Measurements from ENCODE around the gene PXDC1. TPM values are rescaled to one million over a fixed set of nuclear protein-coding genes. Genes with fewer than 3 reads are reported as not detected.
A peak's percentile ranks its signal among the peaks of the same experiment; 100 is the strongest.

The PXDC1 gene
- total and polyA plus RNA-seq, 7 donors = 9.8 to 32.0 (median 22.5) TPM

DNA sequence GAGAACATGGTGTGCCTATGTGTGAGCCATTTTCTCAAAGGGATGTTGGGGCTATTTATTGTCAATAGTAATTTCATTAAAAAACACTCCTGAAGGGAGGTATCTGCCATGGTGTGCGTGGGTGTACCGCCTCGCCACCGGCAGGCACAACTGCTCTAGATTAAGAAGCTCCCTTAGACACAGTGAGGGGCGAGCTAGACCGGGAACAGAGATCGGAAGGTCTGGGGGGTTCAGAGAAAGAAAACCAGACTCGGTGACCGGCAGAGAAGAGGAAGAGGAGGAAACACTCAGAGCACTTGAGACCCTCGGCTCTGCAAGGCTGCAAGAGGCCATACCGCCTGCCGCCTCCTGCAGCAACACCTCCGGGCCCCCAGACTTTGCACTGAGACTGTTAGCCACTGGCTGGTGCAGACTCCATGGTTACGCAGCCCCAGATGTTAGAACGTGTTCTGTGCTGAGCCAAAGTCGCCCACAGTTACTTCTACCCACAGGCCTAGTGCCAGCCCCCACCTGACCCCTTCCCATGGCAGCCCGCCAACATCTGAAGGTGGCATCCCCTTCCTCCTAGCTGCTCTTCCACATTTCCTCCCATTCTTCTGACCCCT is 18.1 kb downstream of the PXDC1 start:
- Histone ChIP-seq H3K36me3 (ENCODE audit: insufficient read depth in 1 of 2, low read depth in 1 of 2) (peaks cover 6 to 55% of the 10 kb centered on the region in 2 donors), H3K4me1 (no peaks in the 10 kb centered on the region), H3K27me3 (ENCODE audit: insufficient read depth in 3 of 3, low read length in 2 of 3) (no peaks in the 10 kb centered on the region), H3K9me3 (no peaks in the 10 kb centered on the region), H3K27ac (no peak overlapping the region), H3K4me3 (no peak overlapping the region)
- intact Hi-C loops (cut with DNase I) = loop anchor here (2.0 to 10.0 kb wide), 4 partner anchors 321 to 609 kb away; no protein-coding TSS in a partner anchor
- TF ChIP-seq, protein P1, sequence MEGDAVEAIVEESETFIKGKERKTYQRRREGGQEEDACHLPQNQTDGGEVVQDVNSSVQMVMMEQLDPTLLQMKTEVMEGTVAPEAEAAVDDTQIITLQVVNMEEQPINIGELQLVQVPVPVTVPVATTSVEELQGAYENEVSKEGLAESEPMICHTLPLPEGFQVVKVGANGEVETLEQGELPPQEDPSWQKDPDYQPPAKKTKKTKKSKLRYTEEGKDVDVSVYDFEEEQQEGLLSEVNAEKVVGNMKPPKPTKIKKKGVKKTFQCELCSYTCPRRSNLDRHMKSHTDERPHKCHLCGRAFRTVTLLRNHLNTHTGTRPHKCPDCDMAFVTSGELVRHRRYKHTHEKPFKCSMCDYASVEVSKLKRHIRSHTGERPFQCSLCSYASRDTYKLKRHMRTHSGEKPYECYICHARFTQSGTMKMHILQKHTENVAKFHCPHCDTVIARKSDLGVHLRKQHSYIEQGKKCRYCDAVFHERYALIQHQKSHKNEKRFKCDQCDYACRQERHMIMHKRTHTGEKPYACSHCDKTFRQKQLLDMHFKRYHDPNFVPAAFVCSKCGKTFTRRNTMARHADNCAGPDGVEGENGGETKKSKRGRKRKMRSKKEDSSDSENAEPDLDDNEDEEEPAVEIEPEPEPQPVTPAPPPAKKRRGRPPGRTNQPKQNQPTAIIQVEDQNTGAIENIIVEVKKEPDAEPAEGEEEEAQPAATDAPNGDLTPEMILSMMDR (IDR thresholded peaks at IDR 0.05) = no peak
- WGBS, 3 donors = 89 to 92% (median 90%) methylated on average over 17 of the region's 17 CpGs
- DNase-seq = no peak
- ATAC-seq = no peak

DNA sequence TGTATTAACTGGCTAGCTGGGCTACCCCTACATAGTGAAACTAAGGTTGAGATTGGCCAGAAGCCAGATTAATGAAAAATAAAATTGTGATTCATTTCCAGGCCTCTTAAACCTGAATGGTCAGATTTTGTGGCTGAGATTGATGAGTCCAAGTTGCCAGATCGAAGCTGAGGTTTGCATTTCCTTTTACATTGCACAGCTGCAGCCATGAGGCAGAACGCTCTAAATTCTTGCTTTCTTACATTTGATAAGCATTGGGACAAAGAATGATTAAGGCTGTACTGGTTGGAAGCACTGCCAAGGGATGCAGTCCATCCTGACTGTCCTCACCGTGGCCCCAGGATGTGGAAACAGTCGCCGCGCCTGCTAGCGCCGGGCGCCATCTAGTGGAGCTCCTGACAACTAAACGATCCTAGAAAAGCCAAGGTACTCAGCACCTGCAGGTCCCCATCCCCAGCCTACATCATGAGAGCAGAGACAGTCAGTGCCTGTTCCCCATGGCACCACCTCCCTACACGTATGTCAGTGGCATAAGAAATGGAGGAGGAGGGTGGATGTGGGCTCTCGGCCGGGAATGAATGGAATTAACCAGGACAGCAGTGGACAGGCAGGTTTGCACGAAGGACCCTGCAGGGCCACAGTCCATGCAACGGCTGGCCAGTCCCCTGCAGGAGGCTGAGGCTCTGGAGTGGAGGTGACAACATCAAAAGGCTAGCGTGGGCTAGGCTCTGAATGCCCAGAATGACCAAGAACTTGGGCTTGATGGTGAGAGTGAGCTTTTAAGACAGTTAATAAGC is 19.0 kb downstream of the PXDC1 start:
- ATAC-seq (peak; percentile 85 to 94 (median 90)), DNase-seq (peak; percentile 77 to 87)
- Histone ChIP-seq H3K4me3 (no peak overlapping the region), H3K9me3 (no peaks in the 10 kb centered on the region), H3K36me3 (ENCODE audit: insufficient read depth in 1 of 2, low read depth in 1 of 2) (peaks cover 6 to 58% of the 10 kb centered on the region in 2 donors), H3K27ac (no peak overlapping the region), H3K27me3 (ENCODE audit: insufficient read depth in 3 of 3, low read length in 2 of 3) (no peaks in the 10 kb centered on the region), H3K4me1 (no peaks in the 10 kb centered on the region)
- intact Hi-C loops (cut with DNase I) = loop anchor here (1.0 to 10.0 kb wide), 6 partner anchors 276 to 608 kb away; no protein-coding TSS in a partner anchor
- TF ChIP-seq, protein P1 (IDR thresholded peaks at IDR 0.05) = peak; percentile 88
- 24 to 28% (median 26%) methylated on average over 16 of the region's 16 CpGs for WGBS, 3 donors

DNA sequence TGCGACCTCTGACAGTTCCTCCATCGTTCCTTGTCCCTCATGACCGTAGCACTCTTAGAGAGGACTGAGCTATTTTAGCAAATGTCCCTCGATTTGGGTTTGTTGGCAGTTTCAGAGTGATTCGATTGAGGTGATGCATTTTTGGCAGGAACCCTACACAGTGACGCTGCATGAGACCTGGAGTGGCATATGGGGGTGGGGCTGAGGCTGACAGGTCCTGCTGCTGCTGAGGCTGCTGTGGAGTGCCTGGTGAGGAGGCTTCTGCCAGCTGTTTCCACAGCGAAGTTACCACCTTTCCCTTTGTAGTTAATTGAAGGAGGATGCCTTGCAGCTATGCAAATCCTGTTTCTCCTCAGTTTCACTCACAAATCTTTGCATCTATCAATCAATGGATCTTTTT is 19.8 kb downstream of the PXDC1 start:
- intact Hi-C loops (cut with DNase I) = loop anchor here (1.0 to 10.0 kb wide), 6 partner anchors 275 to 607 kb away; no protein-coding TSS in a partner anchor
- no peaks in the 10 kb centered on the region for H3K27me3 ChIP-seq (ENCODE audit: insufficient read depth in 3 of 3, low read length in 2 of 3)

DNA sequence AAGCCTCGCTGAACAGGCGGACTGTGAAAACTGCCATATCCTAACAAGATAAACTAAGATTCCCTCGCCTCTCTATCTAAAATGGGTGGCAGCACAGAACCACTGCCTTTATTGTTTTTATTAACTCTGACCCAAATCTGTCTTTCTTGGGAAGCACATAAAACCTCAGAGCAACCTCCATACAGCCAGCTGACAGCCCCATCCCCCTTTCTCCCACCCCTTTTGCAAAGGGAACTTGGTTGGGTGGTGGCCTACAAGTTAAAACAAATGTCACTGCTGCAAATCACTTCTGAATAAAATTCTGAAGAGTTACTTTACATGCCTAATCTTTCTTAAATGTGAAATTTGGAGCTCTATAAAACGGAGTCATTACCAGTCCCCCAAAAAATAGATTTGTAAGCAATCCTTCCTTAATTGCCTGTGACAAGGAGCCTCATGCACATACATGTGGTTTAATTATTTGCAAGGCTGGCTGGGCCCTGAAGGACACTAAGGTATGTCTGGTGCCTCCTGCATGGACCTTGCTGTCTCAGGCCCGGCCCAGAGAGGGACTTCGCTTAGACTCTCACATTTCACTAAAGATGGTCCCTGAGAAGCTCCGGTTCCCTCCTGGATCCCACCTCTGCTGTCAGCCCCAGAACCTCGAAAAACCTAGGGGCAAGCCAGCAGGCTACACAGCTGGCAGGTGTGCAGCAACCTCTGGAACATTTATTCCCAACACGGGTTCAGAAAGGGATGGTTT is 21.7 kb downstream of the PXDC1 start:
- Histone ChIP-seq H3K27me3 (ENCODE audit: insufficient read depth in 3 of 3, low read length in 2 of 3) (no peaks in the 10 kb centered on the region), H3K9me3 (no peaks in the 10 kb centered on the region), H3K4me1 (no peaks in the 10 kb centered on the region), H3K4me3 (no peak overlapping the region), H3K27ac (no peak overlapping the region), H3K36me3 (ENCODE audit: insufficient read depth in 1 of 2, low read depth in 1 of 2) (peaks cover 0 to 43% of the 10 kb centered on the region in 2 donors)
- ATAC-seq = no peak
- TF ChIP-seq, protein P1 (IDR thresholded peaks at IDR 0.05) = no peak
- WGBS, 3 donors = 87 to 92% (median 89%) methylated on average over 9 of the region's 9 CpGs
- intact Hi-C loops (cut with DNase I) = loop anchor here (5.0 to 10.0 kb wide), 3 partner anchors 317 to 605 kb away; no protein-coding TSS in a partner anchor
- no peak for DNase-seq

More for the DNA sequence above, 19.8 kb downstream of the PXDC1 start:
- DNase-seq (no peak), ATAC-seq (no peak)
- Histone ChIP-seq H3K4me1 (no peaks in the 10 kb centered on the region), H3K27ac (no peak overlapping the region), H3K9me3 (no peaks in the 10 kb centered on the region), H3K4me3 (no peak overlapping the region), H3K36me3 (ENCODE audit: insufficient read depth in 1 of 2, low read depth in 1 of 2) (peaks cover 6 to 58% of the 10 kb centered on the region in 2 donors)
- WGBS, 3 donors = 81 to 86% (median 81%) methylated on average over 7 of the region's 7 CpGs
- TF ChIP-seq, protein P1 (IDR thresholded peaks at IDR 0.05) = no peak
